NAMALWA (cell line): Measurements from ENCODE around the gene UQCRC1.

ENCODE experiments used
- DNase-seq: peaks from one replicate; pipeline ENCODE4 v3.0.0-alpha.2; 2015; ENCODE audit warnings: low spot score

The UQCRC1 gene

DNA sequence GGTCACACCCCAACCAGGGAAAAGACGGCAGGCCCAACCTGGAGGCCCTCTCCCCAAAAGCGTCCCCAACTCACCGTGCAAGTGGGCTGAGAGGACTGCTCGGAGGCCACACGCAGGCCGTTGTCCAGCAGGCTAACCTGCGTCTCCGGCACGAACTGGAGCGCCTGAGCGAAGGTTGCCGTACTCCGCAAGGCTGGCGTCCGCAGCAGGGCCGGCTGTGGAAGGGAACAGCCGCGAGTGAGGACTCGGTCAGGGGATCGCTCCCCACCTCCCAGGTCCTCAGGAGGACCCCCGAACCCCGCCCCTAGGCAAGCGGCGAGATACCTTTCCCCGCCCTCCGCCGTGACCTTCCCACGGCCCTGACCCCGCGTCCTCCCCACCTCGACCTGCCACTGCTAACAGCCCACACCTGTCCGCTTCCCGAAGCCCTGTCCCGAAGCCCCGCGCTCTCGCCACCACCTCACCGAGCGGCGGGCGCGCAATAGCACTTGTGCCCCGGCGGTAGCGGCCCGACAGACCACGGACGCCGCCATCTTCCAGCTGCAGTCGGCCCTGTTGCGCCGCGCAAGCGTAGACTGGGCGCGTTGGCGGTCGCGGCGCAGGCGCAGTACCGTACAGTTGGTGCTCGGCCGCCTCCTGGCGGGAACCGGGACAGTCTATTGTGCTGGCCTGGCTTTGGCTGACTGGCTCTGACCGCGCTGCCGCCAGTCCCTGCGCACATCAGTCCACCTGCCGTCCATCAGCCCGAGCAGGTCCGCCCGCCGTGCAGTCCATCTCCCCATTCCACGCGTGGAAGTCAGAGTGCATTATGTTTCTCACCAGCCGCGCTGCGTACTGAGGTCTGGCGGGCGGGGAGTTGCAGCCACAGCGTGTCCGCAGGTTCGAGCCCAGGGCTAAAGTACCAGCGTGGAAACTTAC is at the start of gene UQCRC1:
Gene UQCRC1, minus strand, starts transcription at position 559 of the 918 bp plus-strand sequence. Its CDS starts 26 bp downstream, at position 533.
- DNase-seq, result peak; percentile 87

DNA sequence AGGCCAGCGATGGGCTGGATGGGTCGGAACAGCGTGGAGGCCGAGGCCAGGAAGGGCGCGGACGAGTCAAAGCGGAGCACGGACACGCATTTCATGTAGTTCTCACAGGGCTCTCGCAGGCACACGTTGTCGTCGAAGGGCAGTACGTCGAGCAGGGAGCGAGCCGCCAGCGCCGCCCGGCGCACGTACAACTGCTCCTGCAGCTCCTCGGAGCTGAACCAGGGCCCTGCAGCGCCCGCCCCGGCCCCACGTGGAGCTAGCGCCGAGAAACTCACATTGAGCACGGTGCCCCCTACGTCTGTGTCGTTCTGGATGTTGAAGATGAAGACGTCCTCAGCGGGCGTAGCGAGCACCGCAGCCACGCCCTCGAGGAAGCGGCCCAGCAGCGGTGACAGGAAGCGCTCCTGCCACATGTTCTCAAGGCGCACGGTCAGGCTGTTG is 47.4 kb upstream of the UQCRC1 start:
- DNase-seq, result no peak

DNA sequence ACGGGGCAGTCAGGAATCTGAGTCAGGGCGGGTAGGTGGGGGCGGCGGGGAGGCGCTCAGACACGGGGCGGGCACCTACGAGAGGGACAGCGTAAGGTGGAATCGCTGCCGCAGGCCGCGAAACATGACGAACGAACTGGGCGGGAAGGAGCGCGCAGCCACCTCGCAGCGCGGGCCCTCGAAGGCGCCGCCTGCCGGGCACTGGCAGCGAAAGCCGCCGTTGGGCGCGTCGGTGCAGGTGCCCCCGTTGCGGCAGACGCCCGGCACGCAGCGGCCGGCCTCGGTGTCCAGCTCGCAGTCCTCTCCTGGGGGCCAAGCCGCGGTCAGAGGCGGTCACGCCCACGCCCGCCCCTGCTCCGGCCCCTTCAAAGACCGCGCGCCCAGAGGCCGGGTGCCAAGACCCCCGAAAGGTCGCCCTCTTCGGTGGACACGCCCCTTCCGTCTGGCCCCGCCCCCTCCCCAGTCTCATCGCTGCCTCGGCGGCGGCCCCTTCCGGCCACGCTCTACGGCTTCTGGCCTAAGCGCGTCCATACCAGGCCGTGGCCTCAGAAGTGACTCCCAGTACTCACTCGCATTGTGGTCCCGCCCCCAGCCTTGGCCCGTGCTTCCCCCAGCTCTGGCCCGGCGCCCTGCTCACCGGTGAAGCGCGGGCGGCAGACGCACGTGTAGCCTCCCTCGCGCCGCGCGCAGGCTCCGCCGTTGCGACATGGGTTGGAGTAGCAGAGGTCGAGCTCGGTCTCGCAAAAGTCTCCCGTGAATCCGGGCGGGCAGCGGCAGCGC is 46.8 kb upstream of the UQCRC1 start:
- DNase-seq, result peak; percentile 74

DNA sequence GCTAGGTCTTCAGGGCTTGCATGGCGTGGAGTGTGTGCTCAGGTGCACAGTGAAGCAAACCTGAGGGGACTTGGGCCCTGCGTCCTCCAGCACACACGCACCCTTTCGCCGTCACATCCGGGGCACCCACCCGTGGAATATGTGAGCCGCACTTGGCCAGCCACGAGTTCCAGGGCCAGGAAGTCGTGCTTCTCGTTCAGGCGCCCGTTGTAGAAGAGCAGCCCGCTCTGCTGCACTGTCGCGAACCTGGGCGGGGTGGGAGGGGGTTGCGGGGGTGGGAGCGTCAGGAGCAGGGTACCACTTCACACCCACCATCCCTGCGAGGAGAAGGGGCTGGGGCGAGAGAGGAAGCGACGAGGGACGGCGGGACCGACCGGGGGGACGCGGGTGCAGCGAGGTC is 46.2 kb upstream of the UQCRC1 start:
- DNase-seq, result no peak

DNA sequence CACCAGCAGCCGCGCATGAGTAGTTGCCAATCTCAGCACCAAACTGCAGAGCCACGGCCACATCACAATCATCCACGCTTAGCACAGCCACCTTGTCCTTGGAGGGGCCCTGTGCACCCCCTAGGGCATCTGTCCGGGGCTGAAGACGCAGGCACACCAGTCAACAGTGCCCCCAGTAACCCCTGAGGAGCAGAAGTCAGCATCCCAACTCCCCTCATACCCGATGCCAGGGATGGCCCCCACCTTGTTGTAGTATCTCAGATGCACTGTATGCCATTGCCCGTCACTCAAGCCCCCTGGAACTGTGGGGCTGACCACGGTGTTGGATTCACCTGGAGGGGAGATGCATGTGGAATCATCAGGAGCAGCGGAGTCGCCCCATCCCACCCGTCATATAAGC is 45.6 kb upstream of the UQCRC1 start:
- DNase-seq, result no peak

DNA sequence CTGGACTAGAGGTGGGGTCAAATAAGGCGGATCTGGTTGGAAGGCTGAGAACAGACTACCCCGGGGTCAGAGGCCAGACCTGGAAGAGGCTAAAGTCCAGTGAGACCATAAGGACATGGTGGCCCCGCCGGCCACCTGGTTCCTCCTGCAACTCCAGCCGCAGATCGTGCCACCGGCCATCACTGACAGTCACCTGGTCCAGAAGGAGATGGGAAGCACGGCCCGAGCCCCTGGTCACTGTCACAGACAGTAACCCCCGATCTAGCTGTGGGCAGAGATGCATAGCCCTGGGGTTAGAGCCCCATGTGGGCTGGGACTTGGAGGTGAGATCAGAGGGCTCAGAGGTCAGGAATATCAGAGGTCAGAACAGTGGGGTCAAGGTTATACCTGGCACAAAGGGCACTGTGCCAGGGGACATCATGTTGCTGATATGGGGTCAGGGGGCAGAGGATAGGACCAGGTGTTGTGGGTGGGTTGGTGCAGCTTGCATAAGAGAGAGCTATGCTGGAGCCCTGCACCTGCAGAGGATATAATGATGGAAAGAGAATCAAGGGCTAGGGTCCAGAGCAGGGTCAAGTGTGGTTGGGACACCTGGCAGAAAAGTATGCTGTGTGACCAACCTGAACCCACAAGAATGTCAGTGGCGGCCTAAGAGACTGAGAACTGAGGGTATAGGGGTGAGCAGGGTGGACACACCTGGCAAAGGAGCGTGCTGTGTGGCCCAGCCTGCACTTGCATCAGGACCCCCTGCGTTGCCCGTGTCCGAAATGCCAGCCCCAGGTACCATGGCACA is 43.7 kb upstream of the UQCRC1 start:
- DNase-seq, result no peak

- no peak for DNase-seq
Observed at GRCh38 chr3:48651771-48652170, 42.3 kb upstream of the UQCRC1 start.

DNA sequence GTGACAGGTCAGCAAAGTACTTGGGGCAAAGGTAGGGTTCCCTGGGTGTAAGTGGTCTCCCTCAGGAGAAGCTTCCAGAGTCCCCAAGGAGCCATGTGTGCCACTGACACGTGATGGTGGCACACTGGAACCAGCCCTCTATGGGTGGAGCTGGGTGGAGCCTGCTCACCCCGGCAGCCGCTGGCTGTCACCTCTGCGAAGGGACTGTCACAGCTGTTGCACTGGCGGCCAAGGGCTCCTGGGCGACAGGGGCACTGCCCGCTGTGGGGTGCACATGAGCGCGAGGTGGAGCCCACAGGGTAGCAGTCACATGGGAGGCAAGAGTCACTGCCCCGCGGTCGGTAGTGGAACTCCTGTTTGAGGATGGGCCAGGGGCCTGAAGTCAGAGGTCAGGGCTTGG is 41.3 kb upstream of the UQCRC1 start:
- DNase-seq, result no peak

DNA sequence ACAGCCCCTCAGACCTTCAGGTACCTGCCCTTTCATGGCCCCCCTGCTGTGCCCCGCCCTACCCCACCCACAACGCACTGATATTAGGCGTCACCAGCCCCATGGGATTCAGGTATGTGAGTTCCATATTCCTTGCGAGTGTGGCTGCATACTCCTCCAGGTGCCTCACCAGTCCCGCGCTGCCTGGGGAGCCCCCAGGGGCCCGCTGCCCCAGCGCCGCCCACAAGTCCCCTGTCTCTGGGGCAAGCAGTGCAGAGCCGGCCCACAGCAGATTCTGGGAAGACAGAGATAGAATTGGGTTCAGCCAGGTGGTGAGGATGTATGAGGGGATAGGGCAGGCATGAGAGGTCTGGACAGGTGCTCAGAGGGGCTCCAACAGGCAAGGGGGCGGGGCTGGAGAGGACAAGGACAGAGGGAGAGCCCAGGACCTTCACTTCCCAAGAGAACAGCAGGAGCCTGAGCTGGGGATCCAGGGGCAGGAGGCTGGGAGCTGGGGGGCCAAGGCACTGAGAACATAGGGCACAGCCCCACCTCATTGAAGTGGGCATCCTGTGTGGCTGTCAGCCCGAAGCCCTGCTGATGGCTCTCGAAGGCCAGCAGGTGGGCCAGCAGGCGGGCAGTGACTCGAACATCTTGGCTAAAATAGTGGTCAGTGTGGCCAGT is 38.9 kb upstream of the UQCRC1 start:
- no peak for DNase-seq

- DNase-seq, result no peak
Observed at GRCh38 chr3:48647714-48648113, 38.3 kb upstream of the UQCRC1 start.

- no peak for DNase-seq
Observed at GRCh38 chr3:48644898-48645760, 35.7 kb upstream of the UQCRC1 start.

DNA sequence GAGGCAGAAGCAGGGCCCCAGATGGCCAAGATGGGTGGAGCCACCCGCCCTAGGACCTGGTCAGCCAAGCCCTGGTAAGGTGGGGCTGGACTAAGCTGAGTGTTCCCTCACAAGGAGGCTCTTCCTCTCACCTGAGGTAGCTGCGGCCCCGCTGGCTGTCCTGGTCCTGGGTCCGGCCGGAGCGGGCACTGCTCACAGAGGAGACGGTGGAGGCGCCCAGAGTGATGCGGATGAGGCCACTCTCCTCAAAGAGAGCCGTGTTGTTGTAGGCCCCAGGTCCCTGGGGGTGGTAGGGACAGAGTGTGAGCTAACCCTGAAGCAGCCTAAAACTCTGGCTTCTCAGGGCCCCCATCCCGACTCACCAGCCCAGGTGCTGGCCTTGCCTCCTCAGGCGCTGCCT is 33.2 kb upstream of the UQCRC1 start:
- no peak for DNase-seq

- DNase-seq, result no peak
Observed at GRCh38 chr3:48641396-48641795, 31.9 kb upstream of the UQCRC1 start.

- DNase-seq, result no peak
Observed at GRCh38 chr3:48639944-48640606, 30.6 kb upstream of the UQCRC1 start.

DNA sequence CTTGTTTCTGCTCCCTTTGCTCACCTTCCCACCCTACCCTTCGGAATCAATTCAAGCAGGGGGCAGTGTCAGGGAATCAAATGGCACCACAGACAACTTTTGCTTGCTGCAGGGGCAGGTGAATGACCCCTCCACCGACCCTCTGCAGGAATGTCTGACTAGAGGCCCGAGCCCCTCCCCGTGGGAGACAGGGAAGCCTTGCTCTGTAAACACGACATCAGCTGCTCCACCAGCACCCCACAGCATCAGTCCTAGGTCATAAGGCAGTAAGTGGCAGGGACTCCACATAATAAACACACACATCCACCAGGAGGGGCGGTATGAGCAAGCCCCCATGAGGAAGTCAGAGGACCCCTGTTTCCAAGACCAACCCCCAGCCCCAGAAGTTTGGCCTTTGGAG is 27.9 kb upstream of the UQCRC1 start:
- no peak for DNase-seq

- DNase-seq, result no peak
Observed at GRCh38 chr3:48636149-48636655, 26.8 kb upstream of the UQCRC1 start.

DNA sequence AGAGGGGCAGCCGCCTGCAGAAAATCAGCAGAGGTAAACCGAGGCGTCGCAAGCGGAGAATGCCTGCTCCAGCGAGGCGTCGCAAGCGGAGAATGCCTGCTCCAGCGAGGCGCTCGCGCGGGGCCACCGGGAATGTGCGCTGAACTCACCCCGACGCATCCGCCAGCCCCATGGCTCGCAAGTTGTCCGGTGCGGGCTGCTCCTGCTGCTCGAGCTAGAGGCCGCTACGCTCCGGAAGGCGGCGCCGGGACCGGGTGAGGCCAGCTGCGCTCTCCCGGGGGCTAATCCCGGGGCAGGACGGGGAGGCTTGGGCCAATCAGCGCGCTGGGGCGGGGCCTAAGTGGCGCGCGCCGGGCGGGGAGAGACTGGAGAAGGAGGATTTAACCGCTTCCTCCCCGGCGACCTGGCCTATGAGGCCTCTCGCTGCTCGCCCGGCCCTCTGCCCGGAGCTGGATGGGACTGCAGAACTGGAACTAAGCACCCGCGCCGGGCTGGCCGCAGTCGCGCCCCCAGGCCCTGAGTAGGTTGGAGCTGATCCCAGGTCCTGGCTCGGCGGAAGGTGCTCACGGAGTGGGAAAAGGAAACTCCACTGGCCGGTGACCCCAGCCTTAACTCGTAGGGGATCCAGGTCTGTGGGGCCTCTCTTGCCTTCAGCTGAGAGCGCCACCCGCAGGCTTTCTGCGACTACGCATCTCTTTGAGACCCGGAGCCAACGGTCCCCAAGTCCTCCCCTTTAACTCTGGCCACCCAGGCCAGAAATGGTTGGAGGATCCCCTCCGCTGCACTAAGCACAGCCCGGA is 26.0 kb upstream of the UQCRC1 start, which contains the start of gene SLC26A6:
Gene SLC26A6, minus strand, starts transcription at position 240 of the 800 bp plus-strand sequence. Its CDS starts 68 bp downstream, at position 172.
- peak; percentile 87 for DNase-seq

GRCh38 chr3:48634661-48635221 is 25.3 kb upstream of the UQCRC1 start:
- peak; percentile 44 for DNase-seq

DNA sequence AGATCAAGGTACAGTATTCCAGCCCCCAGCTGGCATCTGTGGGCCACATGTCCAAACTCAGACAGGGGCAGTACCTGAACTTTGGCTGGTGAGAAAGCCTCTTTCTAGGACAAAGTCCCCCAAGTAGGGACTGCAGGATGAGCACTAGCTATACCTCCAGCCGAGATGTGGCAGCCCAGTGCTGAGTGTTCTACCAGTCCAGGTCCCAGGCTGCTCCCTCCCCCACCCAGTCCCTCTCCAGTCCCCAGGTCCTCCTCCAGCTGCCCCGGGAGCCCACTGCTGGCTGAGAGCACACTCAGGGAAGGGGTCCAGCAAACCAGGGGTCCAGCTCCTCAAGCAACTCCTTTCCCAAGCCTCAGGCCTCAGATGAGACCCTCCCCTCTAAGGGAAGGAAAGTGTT is 24.3 kb upstream of the UQCRC1 start:
- DNase-seq, result no peak
